ENCODE data around the gene TNS3. TPM values are rescaled to one million over a fixed set of nuclear protein-coding genes. Genes with fewer than 3 reads are reported as not detected.
A peak's percentile ranks its signal among the peaks of the same experiment; 100 is the strongest.

TNS3 gene
- polyA plus RNA-seq, 1 of the 3 experiments (the other 2 are of a cell fraction): 72.3 TPM

DNA sequence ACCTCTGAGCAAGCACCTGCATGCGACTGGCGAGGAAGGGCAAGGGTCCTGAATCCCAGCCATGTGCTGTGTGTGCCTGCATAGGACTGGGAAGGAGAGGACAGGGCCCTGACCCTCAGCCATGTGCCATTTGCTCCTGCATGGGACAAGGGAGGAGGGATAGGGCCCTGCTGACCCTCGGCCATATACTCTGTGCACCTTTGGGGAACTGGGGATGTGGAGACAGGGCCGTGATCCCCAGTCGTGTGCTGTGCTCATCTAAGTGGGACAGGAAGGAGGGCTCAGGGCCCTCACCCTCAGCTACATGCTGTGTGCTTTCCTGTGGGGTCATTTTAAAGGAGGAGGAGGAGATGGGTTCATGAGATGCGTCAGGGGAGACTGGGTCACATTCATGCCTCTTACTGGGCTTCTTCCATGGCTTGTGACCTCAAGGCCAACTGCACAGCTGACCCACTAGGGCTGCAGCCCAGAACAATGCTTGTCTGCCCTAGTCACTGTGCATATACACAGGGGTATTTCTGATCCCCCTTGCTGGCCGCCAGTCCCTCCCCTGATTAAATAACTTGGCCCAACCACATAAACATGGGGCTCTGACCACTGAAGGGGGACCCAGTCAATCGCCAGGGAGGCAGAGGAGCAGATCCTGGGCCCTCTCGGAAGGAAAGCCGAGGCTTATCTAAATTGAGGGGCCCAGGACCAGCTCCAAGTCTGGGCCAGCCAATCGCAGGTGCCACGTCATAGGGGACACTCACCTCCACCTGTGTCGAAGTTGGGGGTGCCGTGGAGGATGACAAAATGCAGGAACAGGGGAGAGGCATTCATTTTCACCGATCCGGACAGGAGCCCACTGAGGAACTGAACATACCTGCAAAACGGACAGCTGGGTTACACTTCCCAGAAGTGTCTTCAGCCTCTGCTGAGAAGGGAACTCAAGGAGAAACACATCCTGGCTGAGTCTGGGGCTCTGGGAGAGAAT is 167.3 kb downstream of the TNS3 start:
- Histone ChIP-seq H3K9ac (no peak overlapping the region), H3F3A (replicated peaks; ENCODE audit: insufficient read depth) (peaks cover 6% of the 10 kb centered on the region), H3K9me3 (no peaks in the 10 kb centered on the region), H2AFZ (ENCODE audit: low read depth) (no peak overlapping the region), H3K4me1 (ENCODE audit: control insufficient read depth in 1 of 2, insufficient read depth in 2 of 2, low read depth in 1 of 2, low read length in 1 of 2) (no peaks in the 10 kb centered on the region), H3K79me2 (ENCODE audit: insufficient read depth) (no peaks in the 10 kb centered on the region), H3K4me3 (ENCODE audit: low read depth in 2 of 2, low read length in 1 of 2) (no peak overlapping the region), H3K27ac (ENCODE audit: low read depth in 2 of 2, low read length in 1 of 2) (no peak overlapping the region), H3K36me3 (replicated peaks in 1 of 2; ENCODE audit: control insufficient read depth in 1 of 2, insufficient read depth in 2 of 2, low read length in 1 of 2) (peaks cover 59 to 75% of the 10 kb centered on the region in 2 experiments), H4K20me1 (ENCODE audit: insufficient read depth) (no peaks in the 10 kb centered on the region), H3K4me2 (no peak overlapping the region), H3K27me3 (ENCODE audit: insufficient read depth) (no peaks in the 10 kb centered on the region), H3K9me2 (no peaks in the 10 kb centered on the region)
- peak; percentile 11 for DNase-seq
- CTCF ChIA-PET: interaction anchor here (0.8 kb wide), 1 partner anchor 14 kb away, joined by 3 read pairs; no protein-coding TSS in a partner anchor
- 96% methylated on average over 15 of the region's 17 CpGs for WGBS (ENCODE audit: low lambda C conversion rate)
- POLR2A ChIA-PET: no interaction called here
- no peak for TF ChIP-seq YY1 (IDR thresholded peaks at IDR 0.05; ENCODE audit: low read depth)
- no peak for TF ChIP-seq FOXJ3 (CRISPR knock-in tag; IDR thresholded peaks at IDR 0.05)
- TF ChIP-seq, protein P1, sequence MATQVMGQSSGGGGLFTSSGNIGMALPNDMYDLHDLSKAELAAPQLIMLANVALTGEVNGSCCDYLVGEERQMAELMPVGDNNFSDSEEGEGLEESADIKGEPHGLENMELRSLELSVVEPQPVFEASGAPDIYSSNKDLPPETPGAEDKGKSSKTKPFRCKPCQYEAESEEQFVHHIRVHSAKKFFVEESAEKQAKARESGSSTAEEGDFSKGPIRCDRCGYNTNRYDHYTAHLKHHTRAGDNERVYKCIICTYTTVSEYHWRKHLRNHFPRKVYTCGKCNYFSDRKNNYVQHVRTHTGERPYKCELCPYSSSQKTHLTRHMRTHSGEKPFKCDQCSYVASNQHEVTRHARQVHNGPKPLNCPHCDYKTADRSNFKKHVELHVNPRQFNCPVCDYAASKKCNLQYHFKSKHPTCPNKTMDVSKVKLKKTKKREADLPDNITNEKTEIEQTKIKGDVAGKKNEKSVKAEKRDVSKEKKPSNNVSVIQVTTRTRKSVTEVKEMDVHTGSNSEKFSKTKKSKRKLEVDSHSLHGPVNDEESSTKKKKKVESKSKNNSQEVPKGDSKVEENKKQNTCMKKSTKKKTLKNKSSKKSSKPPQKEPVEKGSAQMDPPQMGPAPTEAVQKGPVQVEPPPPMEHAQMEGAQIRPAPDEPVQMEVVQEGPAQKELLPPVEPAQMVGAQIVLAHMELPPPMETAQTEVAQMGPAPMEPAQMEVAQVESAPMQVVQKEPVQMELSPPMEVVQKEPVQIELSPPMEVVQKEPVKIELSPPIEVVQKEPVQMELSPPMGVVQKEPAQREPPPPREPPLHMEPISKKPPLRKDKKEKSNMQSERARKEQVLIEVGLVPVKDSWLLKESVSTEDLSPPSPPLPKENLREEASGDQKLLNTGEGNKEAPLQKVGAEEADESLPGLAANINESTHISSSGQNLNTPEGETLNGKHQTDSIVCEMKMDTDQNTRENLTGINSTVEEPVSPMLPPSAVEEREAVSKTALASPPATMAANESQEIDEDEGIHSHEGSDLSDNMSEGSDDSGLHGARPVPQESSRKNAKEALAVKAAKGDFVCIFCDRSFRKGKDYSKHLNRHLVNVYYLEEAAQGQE (IDR thresholded peaks at IDR 0.05; ENCODE audit: low read depth, low read length): no peak
- TF ChIP-seq, protein P2, sequence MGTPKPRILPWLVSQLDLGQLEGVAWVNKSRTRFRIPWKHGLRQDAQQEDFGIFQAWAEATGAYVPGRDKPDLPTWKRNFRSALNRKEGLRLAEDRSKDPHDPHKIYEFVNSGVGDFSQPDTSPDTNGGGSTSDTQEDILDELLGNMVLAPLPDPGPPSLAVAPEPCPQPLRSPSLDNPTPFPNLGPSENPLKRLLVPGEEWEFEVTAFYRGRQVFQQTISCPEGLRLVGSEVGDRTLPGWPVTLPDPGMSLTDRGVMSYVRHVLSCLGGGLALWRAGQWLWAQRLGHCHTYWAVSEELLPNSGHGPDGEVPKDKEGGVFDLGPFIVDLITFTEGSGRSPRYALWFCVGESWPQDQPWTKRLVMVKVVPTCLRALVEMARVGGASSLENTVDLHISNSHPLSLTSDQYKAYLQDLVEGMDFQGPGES (IDR thresholded peaks at IDR 0.05; ENCODE audit: low read depth, low read length): no peak
- no peak for TF ChIP-seq RXRA (IDR thresholded peaks at IDR 0.05; ENCODE audit: borderline replicate concordance, low read depth)
- no peak for TF ChIP-seq TCF12 (IDR thresholded peaks at IDR 0.05)
- TF ChIP-seq TAF1 (IDR thresholded peaks at IDR 0.05; ENCODE audit: borderline replicate concordance, low read depth, low read length): no peak

DNA sequence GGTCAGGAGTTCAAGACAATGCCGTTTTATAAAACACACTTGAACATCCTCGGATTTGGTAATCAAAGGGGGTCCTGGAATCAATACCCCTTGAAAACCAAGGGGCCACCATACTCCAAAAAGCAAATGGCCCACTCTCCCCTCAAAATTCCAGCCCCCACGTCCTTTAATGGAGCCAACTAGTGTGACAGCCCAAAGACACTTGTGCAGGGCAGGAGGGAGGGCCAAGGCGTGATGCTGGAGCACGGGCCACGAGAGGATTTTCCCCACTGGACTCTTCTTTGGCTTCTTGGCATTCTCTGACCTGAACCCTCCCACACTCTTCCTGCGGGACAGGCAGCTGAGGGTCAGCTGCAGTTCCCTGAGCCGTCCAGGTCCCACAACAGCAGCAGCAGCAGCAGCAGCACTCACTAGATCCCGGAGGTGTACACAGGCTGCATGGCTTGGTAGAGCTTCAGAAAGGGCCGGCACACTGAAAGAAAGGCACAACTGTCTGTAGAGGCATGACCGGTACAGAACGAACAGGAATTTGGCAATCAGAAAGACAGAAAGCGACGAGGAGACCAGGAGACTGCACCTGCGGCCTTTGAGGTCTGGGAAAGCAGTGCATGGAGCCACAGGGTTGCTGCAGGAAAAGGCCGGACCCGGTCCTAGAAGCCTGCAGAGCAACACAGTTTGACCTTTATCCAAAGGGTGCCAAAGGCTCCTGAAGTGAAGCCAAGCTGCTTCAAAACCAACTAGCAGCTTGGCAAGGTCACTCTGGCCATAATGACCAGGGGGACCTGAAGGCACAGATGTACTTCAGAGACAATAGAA is 168.2 kb downstream of the TNS3 start:
- POLR2A ChIA-PET: no interaction called here
- H3K27me3 ChIP-seq (ENCODE audit: insufficient read depth): no peaks in the 10 kb centered on the region
- no peak overlapping the region for H3K4me2 ChIP-seq
- CTCF ChIA-PET: no interaction called here
- H3K4me1 ChIP-seq (ENCODE audit: control insufficient read depth in 1 of 2, insufficient read depth in 2 of 2, low read depth in 1 of 2, low read length in 1 of 2): no peaks in the 10 kb centered on the region
- peaks cover 6% of the 10 kb centered on the region for H3F3A ChIP-seq (replicated peaks; ENCODE audit: insufficient read depth)
- no peaks in the 10 kb centered on the region for H3K9me2 ChIP-seq
- H3K27ac ChIP-seq (ENCODE audit: low read depth in 2 of 2, low read length in 1 of 2): no peak overlapping the region
- peaks cover 57 to 72% of the 10 kb centered on the region in 2 experiments for H3K36me3 ChIP-seq (replicated peaks in 1 of 2; ENCODE audit: control insufficient read depth in 1 of 2, insufficient read depth in 2 of 2, low read length in 1 of 2)
- 98% methylated on average over 17 of the region's 17 CpGs for whole genome bisulfite sequencing (ENCODE audit: low lambda C conversion rate)
- no peaks in the 10 kb centered on the region for H3K79me2 ChIP-seq (ENCODE audit: insufficient read depth)
- no peak overlapping the region for H2AFZ ChIP-seq (ENCODE audit: low read depth)
- no peaks in the 10 kb centered on the region for H3K9me3 ChIP-seq
- no peak overlapping the region for H3K4me3 ChIP-seq (ENCODE audit: low read depth in 2 of 2, low read length in 1 of 2)
- H3K9ac ChIP-seq: no peak overlapping the region
- H4K20me1 ChIP-seq (ENCODE audit: insufficient read depth): no peaks in the 10 kb centered on the region
- no peak for DNase-seq
- TF ChIP-seq, protein P3, sequence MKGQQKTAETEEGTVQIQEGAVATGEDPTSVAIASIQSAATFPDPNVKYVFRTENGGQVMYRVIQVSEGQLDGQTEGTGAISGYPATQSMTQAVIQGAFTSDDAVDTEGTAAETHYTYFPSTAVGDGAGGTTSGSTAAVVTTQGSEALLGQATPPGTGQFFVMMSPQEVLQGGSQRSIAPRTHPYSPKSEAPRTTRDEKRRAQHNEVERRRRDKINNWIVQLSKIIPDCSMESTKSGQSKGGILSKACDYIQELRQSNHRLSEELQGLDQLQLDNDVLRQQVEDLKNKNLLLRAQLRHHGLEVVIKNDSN (IDR thresholded peaks at IDR 0.05; ENCODE audit: borderline replicate concordance, low read depth): no peak
- TF ChIP-seq FOXJ3 (CRISPR knock-in tag; IDR thresholded peaks at IDR 0.05): no peak
- TF ChIP-seq, protein P4, sequence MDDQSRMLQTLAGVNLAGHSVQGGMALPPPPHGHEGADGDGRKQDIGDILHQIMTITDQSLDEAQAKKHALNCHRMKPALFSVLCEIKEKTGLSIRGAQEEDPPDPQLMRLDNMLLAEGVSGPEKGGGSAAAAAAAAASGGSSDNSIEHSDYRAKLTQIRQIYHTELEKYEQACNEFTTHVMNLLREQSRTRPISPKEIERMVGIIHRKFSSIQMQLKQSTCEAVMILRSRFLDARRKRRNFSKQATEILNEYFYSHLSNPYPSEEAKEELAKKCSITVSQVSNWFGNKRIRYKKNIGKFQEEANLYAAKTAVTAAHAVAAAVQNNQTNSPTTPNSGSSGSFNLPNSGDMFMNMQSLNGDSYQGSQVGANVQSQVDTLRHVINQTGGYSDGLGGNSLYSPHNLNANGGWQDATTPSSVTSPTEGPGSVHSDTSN (IDR thresholded peaks at IDR 0.05): no peak
- TF ChIP-seq GABPA (IDR thresholded peaks at IDR 0.05; ENCODE audit: low read depth): no peak
- TF ChIP-seq POLR2AphosphoS5 (IDR thresholded peaks at IDR 0.05; ENCODE audit: low read depth, low read length): no peak
- no peak for TF ChIP-seq GATA2 (CRISPR knock-in tag; IDR thresholded peaks at IDR 0.05)
- TF ChIP-seq EZH2phosphoT487 (IDR thresholded peaks at IDR 0.05; ENCODE audit: borderline replicate concordance, low read depth): no peak
- TF ChIP-seq RAD21 (IDR thresholded peaks at IDR 0.05; ENCODE audit: low read length): no peak
- TF ChIP-seq, protein P5, sequence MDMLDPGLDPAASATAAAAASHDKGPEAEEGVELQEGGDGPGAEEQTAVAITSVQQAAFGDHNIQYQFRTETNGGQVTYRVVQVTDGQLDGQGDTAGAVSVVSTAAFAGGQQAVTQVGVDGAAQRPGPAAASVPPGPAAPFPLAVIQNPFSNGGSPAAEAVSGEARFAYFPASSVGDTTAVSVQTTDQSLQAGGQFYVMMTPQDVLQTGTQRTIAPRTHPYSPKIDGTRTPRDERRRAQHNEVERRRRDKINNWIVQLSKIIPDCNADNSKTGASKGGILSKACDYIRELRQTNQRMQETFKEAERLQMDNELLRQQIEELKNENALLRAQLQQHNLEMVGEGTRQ (IDR thresholded peaks at IDR 0.05; ENCODE audit: borderline replicate concordance, low read depth, low read length): no peak
- TF ChIP-seq YY1 (IDR thresholded peaks at IDR 0.05; ENCODE audit: low read depth): no peak
- no peak for TF ChIP-seq TAF1 (IDR thresholded peaks at IDR 0.05; ENCODE audit: borderline replicate concordance, low read depth, low read length)
- TF ChIP-seq SIN3A (IDR thresholded peaks at IDR 0.05; ENCODE audit: borderline replicate concordance, low read depth, low read length): no peak

Measured in SK-N-SH (cell line).